H1 (cell line): ENCODE data around the gene HSD11B1L. TPM values are rescaled to one million over a fixed set of nuclear protein-coding genes. Genes with fewer than 3 reads are reported as not detected.
A peak's percentile ranks its signal among the peaks of the same experiment; 100 is the strongest.

ENCODE experiments used
- CTCF ChIA-PET: fragments of 300-600 bp; sonication (Branson Sonifier 250); formaldehyde crosslinking; loops from one replicate; lab custom pipeline; 2021; ENCODE audit not compliant: partially characterized antibody; lab: Charles Lee
- POLR2A ChIA-PET: fragments of 300-600 bp; sonication (Branson Sonifier 250); formaldehyde crosslinking; loops from one replicate; lab custom pipeline; 2021; ENCODE audit warnings: inconsistent platforms; ENCODE audit not compliant: partially characterized antibody; lab: Charles Lee
- DNase-seq, 2 experiments: peaks; one replicate each; pipeline versions ENCODE4 v3.0.0 to v3.0.0-alpha.2; 2010 to 2022; ENCODE audit warnings: low spot score in 2 of 2, low read depth in 1 of 2, mixed read lengths in 1 of 2
- FAIRE-seq: peaks from 2 replicates; lab custom pipeline; 2011; peaks lifted over from hg19 to GRCh38; lab: Jason Lieb, UNC
- H2AFZ ChIP-seq: 2 replicates; pipeline ENCODE4 v1.8.1; 2012; ENCODE audit warnings: low read length, inconsistent platforms
- H2AK5ac ChIP-seq: 2 replicates; pipeline ENCODE4 v1.6.1; 2013; ENCODE audit warnings: low read depth, low read length
- H2BK120ac ChIP-seq: replicated peaks from 2 replicates; pipeline ENCODE3; 2013; ENCODE audit warnings: low read depth, low read length, inconsistent platforms
- H2BK12ac ChIP-seq: 2 replicates; pipeline ENCODE4 v1.6.1; 2013; ENCODE audit warnings: low read depth, low read length
- H2BK15ac ChIP-seq: 2 replicates; pipeline ENCODE4 v1.6.1; 2013; ENCODE audit warnings: low read length
- H2BK20ac ChIP-seq: 2 replicates; pipeline ENCODE4 v1.6.1; 2013; ENCODE audit warnings: low read length
- H2BK5ac ChIP-seq: 2 replicates; pipeline ENCODE4 v1.6.1; 2013; ENCODE audit warnings: low read depth, low read length
- H3K14ac ChIP-seq: 2 replicates; pipeline ENCODE4 v1.6.1; 2013; ENCODE audit warnings: inconsistent platforms; ENCODE audit not compliant: insufficient read length
- H3K18ac ChIP-seq: 2 replicates; pipeline ENCODE4 v1.6.1; 2013; ENCODE audit warnings: low read length; ENCODE audit errors: extremely low read depth
- H3K23ac ChIP-seq: 2 replicates; pipeline ENCODE4 v1.6.1; 2013; ENCODE audit warnings: inconsistent platforms; ENCODE audit not compliant: insufficient read length
- H3K23me2 ChIP-seq: 2 replicates; pipeline ENCODE4 v1.6.1; 2013; ENCODE audit warnings: low read depth, low read length
- H3K27ac ChIP-seq: 2 replicates; pipeline ENCODE4 v1.6.1; 2011; ENCODE audit warnings: low read depth, low read length, inconsistent platforms
- H3K27me3 ChIP-seq, 4 experiments: replicated peaks in 1 of 4; 1 replicate in 1 of 4; 2 replicates in 3 of 4; pipeline versions ENCODE4 v1.6.1 to v1.8.1; 2011 to 2013; ENCODE audit warnings: low read length in 3 of 4, mild to moderate bottlenecking in 3 of 4, inconsistent platforms in 2 of 4, mixed read lengths in 2 of 4, moderate library complexity in 1 of 4; ENCODE audit not compliant: control insufficient read depth in 3 of 4, insufficient read depth in 3 of 4; ENCODE audit errors: extremely low read depth in 1 of 4
- H3K36me3 ChIP-seq, 4 experiments: 2 replicates each; pipeline versions ENCODE4 v1.6.1 to v1.8.1; 2011 to 2013; ENCODE audit warnings: mild to moderate bottlenecking in 4 of 4, low read length in 3 of 4, moderate library complexity in 2 of 4, control low read depth in 1 of 4, inconsistent platforms in 1 of 4; ENCODE audit not compliant: insufficient read depth in 4 of 4, control insufficient read depth in 2 of 4
- H3K4ac ChIP-seq: replicated peaks from 2 replicates; pipeline ENCODE3; 2013; ENCODE audit warnings: low read length, low read depth, mixed read lengths, inconsistent platforms; ENCODE audit not compliant: insufficient read length
- H3K4me1 ChIP-seq, 4 experiments: replicated peaks in 1 of 4; 1 replicate in 1 of 4; 2 replicates in 3 of 4; pipeline versions ENCODE4 v1.6.1 to v1.8.1; 2011 to 2013; ENCODE audit warnings: low read length in 3 of 4, inconsistent platforms in 2 of 4, mixed read lengths in 1 of 4; ENCODE audit not compliant: insufficient read depth in 4 of 4, control insufficient read depth in 3 of 4
- H3K4me2 ChIP-seq, 2 experiments: 2 replicates each; pipeline versions ENCODE4 v1.6.1 to v1.8.1; 2011 to 2013; ENCODE audit warnings: low read depth in 2 of 2, low read length in 2 of 2, control low read depth in 1 of 2, inconsistent platforms in 1 of 2, mild to moderate bottlenecking in 1 of 2; ENCODE audit not compliant: insufficient read depth in 1 of 2
- H3K4me3 ChIP-seq, 4 experiments: fragments of 200-600, 300-600 bp in 1 of 4; sonication (generic), shearing (Covaris generic), sonication (Bioruptor Twin) in 1 of 4; 2 replicates each; pipeline versions ENCODE4 v1.5.1 to v1.8.1; 2011 to 2016; ENCODE audit warnings: low read length in 4 of 4, low read depth in 3 of 4, control low read depth in 2 of 4, inconsistent platforms in 2 of 4, mild to moderate bottlenecking in 2 of 4, mixed read lengths in 1 of 4, moderate library complexity in 1 of 4; ENCODE audit not compliant: insufficient read depth in 2 of 4; ENCODE audit errors: extremely low read depth in 1 of 4
- H3K56ac ChIP-seq: replicated peaks from 2 replicates; pipeline ENCODE3; 2013; ENCODE audit warnings: low read depth, mild to moderate bottlenecking, mixed read lengths, low read length, inconsistent platforms; ENCODE audit not compliant: insufficient read length
- H3K79me1 ChIP-seq: 2 replicates; pipeline ENCODE4 v1.6.1; 2013; ENCODE audit warnings: low read depth, low read length, control low read depth
- H3K79me2 ChIP-seq, 2 experiments: 2 replicates each; pipeline versions ENCODE4 v1.6.1 to v1.8.1; 2012 to 2013; ENCODE audit warnings: low read length in 2 of 2, mild to moderate bottlenecking in 2 of 2, inconsistent platforms in 1 of 2; ENCODE audit not compliant: insufficient read depth in 2 of 2, control insufficient read depth in 1 of 2
- H3K9ac ChIP-seq, 4 experiments: replicated peaks in 1 of 4; 1 replicate in 1 of 4; 2 replicates in 3 of 4; pipeline versions ENCODE4 v1.6.1 to v1.8.1; 2011 to 2013; ENCODE audit warnings: low read depth in 3 of 4, low read length in 3 of 4, control low read depth in 2 of 4, mild to moderate bottlenecking in 2 of 4, moderate library complexity in 2 of 4, inconsistent platforms in 1 of 4; ENCODE audit errors: extremely low read depth in 1 of 4
- H3K9me3 ChIP-seq, 2 experiments: 2 replicates each; pipeline versions ENCODE4 v1.6.1 to v1.8.1; 2012 to 2013; ENCODE audit warnings: mild to moderate bottlenecking in 2 of 2, moderate library complexity in 2 of 2, control low read depth in 1 of 2, inconsistent platforms in 1 of 2, low read depth in 1 of 2, low read length in 1 of 2, mixed read lengths in 1 of 2; ENCODE audit not compliant: insufficient read depth in 2 of 2
- H4K20me1 ChIP-seq, 2 experiments: replicated peaks in 1 of 2; 2 replicates each; pipeline versions ENCODE3 to v1.8.1; 2011 to 2013; ENCODE audit warnings: inconsistent platforms in 2 of 2, low read length in 2 of 2, mild to moderate bottlenecking in 1 of 2; ENCODE audit not compliant: insufficient read depth in 2 of 2, control insufficient read depth in 1 of 2
- H4K5ac ChIP-seq: 2 replicates; pipeline ENCODE4 v1.6.1; 2013; ENCODE audit warnings: low read length, low read depth, mixed read lengths, inconsistent platforms; ENCODE audit not compliant: insufficient read length
- H4K8ac ChIP-seq: 2 replicates; pipeline ENCODE4 v1.8.0; 2013; ENCODE audit warnings: mild to moderate bottlenecking, moderate library complexity, low read length, inconsistent platforms; ENCODE audit not compliant: insufficient read depth; ENCODE audit errors: extremely low read depth
- H4K91ac ChIP-seq: replicated peaks from 2 replicates; pipeline ENCODE3; 2013; ENCODE audit warnings: low read length, mixed read lengths, inconsistent platforms; ENCODE audit not compliant: insufficient read length
- CREB1 ChIP-seq: IDR thresholded peaks from 2 replicates; pipeline ENCODE4 v1.6.1; 2012; ENCODE audit warnings: inconsistent platforms
- MAFK ChIP-seq: IDR thresholded peaks from 2 replicates; pipeline ENCODE4 v1.6.1; 2012; ENCODE audit warnings: low read depth, mild to moderate bottlenecking, improper control_type of control experiment, low read length
- PHF8 ChIP-seq: fragments of 200-600 bp; sonication (generic); conservative IDR thresholded peaks from 2 replicates; pipeline ENCODE4 v1.7.1; 2012; ENCODE audit warnings: low read depth, mild to moderate bottlenecking, inconsistent platforms, low read length, moderate library complexity
- POU5F1 ChIP-seq: IDR thresholded peaks from 2 replicates; pipeline ENCODE4 v1.6.1; 2011; ENCODE audit warnings: low read depth, mild to moderate bottlenecking, low read length, moderate library complexity
- SIRT6 ChIP-seq: IDR thresholded peaks from one replicate; pipeline ENCODE4 v1.7.1; 2012; ENCODE audit warnings: low read length, inconsistent platforms
- TEAD4 ChIP-seq: IDR thresholded peaks from 2 replicates; pipeline ENCODE4 v1.6.1; 2012; ENCODE audit warnings: low read depth, low read length, inconsistent platforms, mixed read lengths
- ZNF274 ChIP-seq: IDR thresholded peaks from 2 replicates; pipeline ENCODE4 v1.7.0; 2012; ENCODE audit warnings: low read length, borderline replicate concordance; ENCODE audit errors: extremely low read depth
- WGBS, 2 experiments: shearing (Covaris generic) in 1 of 2; methylation state at CpG; one replicate each; pipeline versions ENCODE4 v1.1.6 to v1.1.7; 2013 to 2015; ENCODE audit warnings: low lambda C conversion rate in 2 of 2, mixed read lengths in 2 of 2, inconsistent platforms in 1 of 2, low coverage in 1 of 2, missing lambda C conversion rate in 1 of 2; ENCODE audit not compliant: insufficient replicate concordance in 2 of 2, insufficient coverage in 1 of 2, insufficient read length in 1 of 2; ENCODE audit errors: extremely low coverage in 1 of 2, missing lambda C conversion rate in 1 of 2; 5-methylcytosine and 5-hydroxymethylcytosine counted together
- polyA plus RNA-seq, 7 experiments: library from polyadenylated mRNA; depleted of rRNA in 3 of 7; stranded (reverse) in 5 of 7; unstranded in 2 of 7; fragments of >200 nt in 5 of 7; fragments of 200-250 nt in 2 of 7; gene quantifications; 1 replicate in 5 of 7; 2 replicates in 1 of 7; 4 replicates in 1 of 7; pipeline versions ENCODE4 v1.2.1 to v1.2.3, GENCODE V29; 2011 to 2013; ENCODE audit warnings: missing spikeins in 2 of 7, mixed read lengths in 2 of 7
- total RNA-seq: library from RNA; stranded (reverse); fragmentation: NEBNext Ultra II Directional; extraction: Animal tissue kit (Norgen Biotek cat#: 25700); gene quantifications from 2 replicates; pipeline ENCODE4 v1.2.1, GENCODE V29; 2021

The HSD11B1L gene
- total and polyA plus RNA-seq, 2 of the 8 experiments (the other 6 are each of a cell fraction or from before 2014, with no cell fraction given): 8.2 to 20.6 TPM

DNA sequence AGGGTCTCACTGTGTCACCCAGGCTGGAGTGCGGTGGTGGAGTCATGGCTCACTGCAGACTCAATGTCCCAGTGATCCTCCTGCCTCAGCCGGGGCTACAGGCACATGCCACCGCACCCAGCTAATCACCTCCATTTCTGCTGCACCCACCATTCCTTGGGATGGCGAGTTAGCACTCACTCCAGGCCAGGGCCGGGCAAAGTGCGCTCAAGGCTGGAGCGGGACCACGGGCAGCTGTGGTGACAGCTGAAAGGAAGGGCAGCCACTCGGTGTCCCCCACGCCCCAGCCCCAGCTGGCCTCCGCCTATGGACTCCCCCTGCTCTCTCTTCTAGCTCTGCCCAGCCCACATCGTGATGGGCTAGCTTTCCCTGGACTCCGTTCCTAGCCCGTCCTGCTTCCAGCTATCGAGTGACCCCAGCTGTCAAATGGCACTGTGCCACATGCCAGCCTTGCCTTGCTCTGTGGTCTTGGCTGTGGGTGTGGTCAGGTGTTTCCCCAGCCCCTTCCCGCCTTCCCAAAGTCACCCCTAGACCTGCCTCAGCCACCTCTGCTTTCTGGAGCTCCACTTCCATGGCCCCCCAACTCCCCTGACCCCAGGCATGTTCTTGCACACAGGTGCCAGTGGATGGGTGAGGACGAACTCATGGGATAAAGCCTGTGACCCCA, 4.6 kb upstream of the HSD11B1L start:
- no peak overlapping the region for H4K91ac ChIP-seq
- H3K4ac ChIP-seq: peak overlapping the region; percentile 69
- H2BK120ac ChIP-seq: no peak overlapping the region
- DNase-seq (no peak), FAIRE-seq (no peak)
- H3K27ac ChIP-seq: no peak overlapping the region
- H4K5ac ChIP-seq: no peak overlapping the region
- H2BK20ac ChIP-seq: no peak overlapping the region
- peaks cover 17% of the 10 kb centered on the region; the same call in 1 of the 2 replicates for H3K23me2 ChIP-seq
- H3K56ac ChIP-seq: no peak overlapping the region
- H3K18ac ChIP-seq: no peak overlapping the region
- H4K20me1 ChIP-seq: peaks cover 0 to 3% of the 10 kb centered on the region in 2 experiments
- no peak overlapping the region for H3K23ac ChIP-seq
- H3K9me3 ChIP-seq: no peaks in the 10 kb centered on the region
- H3K9ac ChIP-seq: no peak overlapping the region
- H3K79me2 ChIP-seq: no peaks in the 10 kb centered on the region
- H3K36me3 ChIP-seq: peaks cover 0 to 2% (median 0%) of the 10 kb centered on the region in 4 experiments; a peak in 1 of 8 replicates
- no peak overlapping the region for H3K4me2 ChIP-seq
- TF ChIP-seq POU5F1 (no peak), TEAD4 (no peak), SIRT6 (no peak), ZNF274 (no peak), MAFK (no peak), PHF8 (no peak), CREB1 (no peak)
- H4K8ac ChIP-seq: no peak overlapping the region; the same call in 1 of the 2 replicates
- no peak overlapping the region for H2AK5ac ChIP-seq
- no peak overlapping the region for H2BK5ac ChIP-seq
- CTCF ChIA-PET: interaction anchor here (0.6 to 3.0 kb wide), 2 partner anchors 10 to 13 kb away, joined by 3 to 26 read pairs; partner anchors contain the start of gene RPL36
- no peak overlapping the region for H3K4me3 ChIP-seq
- no peaks in the 10 kb centered on the region for H3K27me3 ChIP-seq
- WGBS, 2 experiments: 92% methylated on average over 16 of the region's 17 CpGs; no CpG with 5 or more reads in 1 of the 2 experiments
- no peak overlapping the region for H2BK12ac ChIP-seq
- no peak overlapping the region for H3K14ac ChIP-seq
- H3K79me1 ChIP-seq: peaks cover 3% of the 10 kb centered on the region; the same call in 1 of the 2 replicates
- POLR2A ChIA-PET: interaction anchor here (0.7 to 4.1 kb wide), 5 partner anchors 10 to 55 kb away, joined by 3 to 51 read pairs (median 8); partner anchors contain the start of genes RPL36, SAFB and SAFB2
- H2BK15ac ChIP-seq: no peak overlapping the region
- peaks cover 0 to 8% (median 2%) of the 10 kb centered on the region in 4 experiments; a peak in 5 of 7 replicates for H3K4me1 ChIP-seq
- H2AFZ ChIP-seq: no peak overlapping the region
